Stimulated activated naive CD8-positive, alpha-beta T cell treated with anti-CD3 and anti-CD28 coated beads, Interleukin-15, amount 100 ng/mL, for 72 hours (primary cell): Measurements from ENCODE around the gene TAF11L3.
"Not testable (repeated sequence)": the region's sequence is repeated elsewhere in the genome, so short reads cannot be mapped to it uniquely, and the experiment has no call there.

ENCODE experiments used
- ATAC-seq: fragments of 150-1000 bp; cut with Tn5 transposase; 2 replicates; pipeline ENCODE4 v1.10.0; 2021; ENCODE audit warnings: mild to moderate bottlenecking, moderate library complexity
- DNase-seq, 2 donors: peaks; one replicate each; pipeline ENCODE4 v3.0.0; 2021 to 2022
- H3K27ac Mint-ChIP-seq, 2 donors: one replicate each; pipeline ENCODE4 v1.8.0; 2022; ENCODE audit warnings: mild to moderate bottlenecking in 2 of 2, mixed read lengths in 2 of 2, moderate library complexity in 2 of 2
- H3K27me3 Mint-ChIP-seq: one replicate; pipeline ENCODE4 v1.8.0; 2022; ENCODE audit warnings: mixed read lengths
- H3K4me1 Mint-ChIP-seq: one replicate; pipeline ENCODE4 v1.8.0; 2022; ENCODE audit warnings: mild to moderate bottlenecking, mixed read lengths
- H3K4me3 Mint-ChIP-seq, 2 donors: one replicate each; pipeline ENCODE4 v1.8.0; 2022; ENCODE audit warnings: mild to moderate bottlenecking in 2 of 2, mixed read lengths in 2 of 2, moderate library complexity in 1 of 2
- H3K9me3 Mint-ChIP-seq, 2 donors: one replicate each; pipeline ENCODE4 v1.8.0; 2022; ENCODE audit warnings: mixed read lengths in 2 of 2

The TAF11L3 gene

DNA sequence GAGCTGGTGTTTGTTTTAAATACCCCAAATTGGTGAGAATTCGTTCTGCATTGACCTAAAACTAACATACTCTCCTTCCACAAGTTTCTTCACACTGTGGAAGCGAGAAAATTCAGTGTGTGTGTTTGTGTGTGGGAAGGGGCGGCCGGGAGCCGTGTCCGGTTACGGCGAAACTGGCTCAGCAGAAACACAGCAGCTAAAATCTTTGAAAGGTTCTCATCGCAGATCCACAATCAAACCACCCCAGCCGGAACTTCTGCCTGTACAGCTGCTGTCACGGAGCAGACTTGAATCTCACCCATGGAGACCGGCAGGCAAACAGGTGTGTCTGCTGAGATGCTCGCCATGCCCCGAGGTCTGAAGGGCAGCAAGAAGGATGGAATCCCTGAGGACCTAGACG lies at the start of gene TAF11L3:
TSS of gene TAF11L3 (plus strand) at position 301 of the 400 bp plus-strand sequence.
- ATAC-seq, H3K4me1 Mint-ChIP-seq, DNase-seq, H3K27ac Mint-ChIP-seq, H3K4me3 Mint-ChIP-seq, H3K27me3 Mint-ChIP-seq, H3K9me3 Mint-ChIP-seq: not testable (repeated sequence)

DNA sequence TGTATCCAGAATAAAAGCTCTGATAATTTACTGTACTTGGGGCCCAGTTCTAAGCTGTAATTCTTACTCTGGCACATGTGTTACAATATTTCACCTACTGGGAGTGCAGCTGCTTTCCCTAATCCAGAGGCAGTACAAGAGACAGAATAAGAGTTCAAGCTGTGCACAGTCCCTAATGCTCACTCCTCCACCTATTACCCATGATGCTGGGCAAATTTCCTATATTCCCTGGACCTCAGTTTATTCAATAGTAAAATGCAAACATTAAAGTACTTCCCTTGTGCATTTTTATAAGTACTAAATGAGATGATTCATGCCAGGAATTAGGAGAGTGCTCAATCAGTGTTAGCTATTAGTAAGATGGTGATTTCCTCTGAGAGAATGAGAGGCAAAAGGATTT lies 48.1 kb upstream of the TAF11L3 start:
- H3K27ac Mint-ChIP-seq, result no peak overlapping the region
- ATAC-seq (no peak), DNase-seq (no peak)
- no peak overlapping the region for H3K4me3 Mint-ChIP-seq
- H3K27me3 Mint-ChIP-seq, result no peaks in the 10 kb centered on the region
- H3K4me1 Mint-ChIP-seq, result no peaks in the 10 kb centered on the region
- H3K9me3 Mint-ChIP-seq, result no peaks in the 10 kb centered on the region

DNA sequence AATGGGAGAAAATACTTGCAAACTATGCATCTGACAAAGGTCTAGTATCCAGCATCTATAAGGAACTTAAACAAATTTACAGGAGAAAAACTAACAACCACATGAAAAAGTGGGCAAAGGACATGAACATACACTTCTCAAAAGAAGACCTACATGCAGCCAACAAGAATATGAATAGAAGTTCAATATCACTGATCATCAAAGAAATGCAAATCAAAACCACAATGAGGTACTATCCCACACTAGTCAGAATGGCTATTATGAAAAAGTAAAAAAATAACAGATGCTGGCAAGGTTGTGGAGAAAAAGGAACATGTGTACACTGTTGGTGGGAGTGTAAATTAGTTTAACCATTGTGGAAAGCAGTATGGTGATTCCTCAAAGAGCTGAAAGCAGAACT lies 43.1 kb upstream of the TAF11L3 start:
- H3K4me3 Mint-ChIP-seq, ATAC-seq, H3K27ac Mint-ChIP-seq, H3K4me1 Mint-ChIP-seq, DNase-seq, H3K9me3 Mint-ChIP-seq, H3K27me3 Mint-ChIP-seq: not testable (repeated sequence)

DNA sequence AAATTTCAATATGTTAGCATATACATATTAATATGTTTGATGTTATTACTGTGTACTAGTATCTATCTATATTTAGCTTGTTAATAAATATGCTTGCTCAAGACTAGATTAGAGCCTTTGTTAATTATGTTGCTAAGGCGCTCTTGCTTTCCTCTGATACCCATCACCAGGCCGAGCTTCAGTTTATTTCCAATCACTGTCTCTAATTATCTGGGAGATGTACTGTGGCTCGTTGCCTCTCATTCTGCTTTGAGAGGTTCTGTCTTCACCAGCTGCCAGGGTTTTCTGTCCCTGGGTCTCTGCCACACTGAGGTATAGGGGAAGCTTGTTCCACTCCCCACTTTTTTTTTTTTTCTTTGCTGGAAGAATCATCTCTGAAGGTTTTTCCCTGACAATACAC lies 41.1 kb upstream of the TAF11L3 start:
- Mint-ChIP-seq H3K27ac (no peak overlapping the region), H3K27me3 (no peaks in the 10 kb centered on the region), H3K4me3 (no peak overlapping the region)

GRCh38 chr5:17477573-17478265 lies 40.4 kb upstream of the TAF11L3 start:
- no peaks in the 10 kb centered on the region for H3K9me3 Mint-ChIP-seq
- no peak overlapping the region for H3K4me3 Mint-ChIP-seq
- ATAC-seq (no peak), DNase-seq (no peak)
- no peaks in the 10 kb centered on the region for H3K4me1 Mint-ChIP-seq
- H3K27ac Mint-ChIP-seq, result no peak overlapping the region
- no peaks in the 10 kb centered on the region for H3K27me3 Mint-ChIP-seq

More for the DNA sequence above, 41.1 kb upstream of the TAF11L3 start:
- Mint-ChIP-seq H3K4me1 (no peaks in the 10 kb centered on the region), H3K9me3 (no peaks in the 10 kb centered on the region)
- DNase-seq (no peak), ATAC-seq (no peak)

DNA sequence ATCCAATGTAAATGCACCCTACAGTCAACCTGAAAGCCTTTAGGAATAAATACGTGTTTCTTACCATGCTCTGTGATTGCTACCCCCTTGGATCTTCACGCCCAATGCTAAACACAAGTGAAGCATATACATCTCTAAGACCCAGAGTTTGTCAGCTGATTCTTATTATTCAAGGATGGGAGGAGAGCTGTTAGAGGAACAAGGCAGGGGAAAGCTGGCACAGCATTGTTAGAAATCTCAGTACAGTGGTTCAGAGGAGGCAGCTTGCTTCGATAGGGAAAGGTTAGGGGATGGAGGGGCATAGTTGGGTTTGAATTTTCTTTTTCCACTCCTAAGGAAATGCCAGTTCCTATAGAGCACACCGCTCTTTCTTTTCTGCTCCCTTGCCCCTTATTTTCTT lies 36.8 kb upstream of the TAF11L3 start:
- no peak for DNase-seq
- no peak overlapping the region for H3K27ac Mint-ChIP-seq
- ATAC-seq, result no peak
- no peaks in the 10 kb centered on the region for H3K27me3 Mint-ChIP-seq
- H3K4me1 Mint-ChIP-seq, result no peaks in the 10 kb centered on the region
- H3K4me3 Mint-ChIP-seq, result no peak overlapping the region
- H3K9me3 Mint-ChIP-seq, result peaks cover 0 to 7% of the 10 kb centered on the region in 2 donors

- no peak for DNase-seq
- H3K27me3 Mint-ChIP-seq, result no peaks in the 10 kb centered on the region
- H3K4me3 Mint-ChIP-seq, result no peak overlapping the region
Measured at GRCh38 chr5:17482790-17483189, 35.4 kb upstream of the TAF11L3 start.

GRCh38 chr5:17486464-17487173 lies 31.5 kb upstream of the TAF11L3 start:
- H3K9me3 Mint-ChIP-seq, H3K4me3 Mint-ChIP-seq, H3K27ac Mint-ChIP-seq, ATAC-seq, H3K4me1 Mint-ChIP-seq, DNase-seq, H3K27me3 Mint-ChIP-seq: not testable (repeated sequence)

More at GRCh38 chr5:17482790-17483189, 35.4 kb upstream of the TAF11L3 start:
- H3K9me3 Mint-ChIP-seq, result peaks cover 0 to 9% of the 10 kb centered on the region in 2 donors
- H3K4me1 Mint-ChIP-seq, result no peaks in the 10 kb centered on the region
- ATAC-seq, result no peak
- no peak overlapping the region for H3K27ac Mint-ChIP-seq

DNA sequence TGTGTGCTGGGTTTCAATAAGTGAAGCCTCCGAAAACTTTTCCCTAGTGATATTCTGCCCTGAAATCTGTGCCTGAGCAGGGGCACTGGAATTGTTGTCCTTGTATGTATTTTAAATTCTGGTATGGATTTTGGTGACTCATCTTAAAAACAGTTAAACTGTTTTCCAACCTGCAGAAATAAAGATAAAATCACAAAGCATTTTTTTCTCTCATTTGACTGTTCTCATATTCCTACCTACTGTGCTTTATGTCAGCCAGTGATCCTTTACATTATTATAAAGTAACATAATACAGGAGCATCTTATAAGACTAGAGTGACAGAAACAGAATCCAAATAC lies 31.0 kb upstream of the TAF11L3 start:
- Mint-ChIP-seq H3K4me1 (no peaks in the 10 kb centered on the region), H3K4me3 (no peak overlapping the region), H3K27me3 (no peaks in the 10 kb centered on the region), H3K9me3 (peaks cover 0 to 12% of the 10 kb centered on the region in 2 donors), H3K27ac (no peak overlapping the region)
- ATAC-seq (no peak), DNase-seq (no peak)

DNA sequence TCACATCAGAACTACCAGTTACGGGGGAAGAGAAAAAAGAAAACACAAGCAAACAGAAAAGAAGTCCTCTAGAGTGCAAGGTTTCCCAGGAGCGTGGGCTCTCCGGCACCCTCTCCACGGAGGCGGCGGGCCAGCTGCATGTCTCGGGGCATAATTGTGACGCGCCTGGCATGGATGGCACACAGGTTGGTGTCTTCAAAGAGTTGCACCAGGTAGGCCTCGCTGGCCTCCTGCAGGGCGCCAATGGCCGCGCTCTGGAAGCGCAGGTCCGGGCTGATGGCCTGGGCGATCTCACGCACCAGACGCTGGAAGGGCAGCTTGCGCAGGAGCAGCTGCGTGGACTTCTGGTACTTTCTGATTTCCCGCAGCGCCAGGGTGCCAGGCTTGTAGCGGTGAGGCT lies 26.9 kb upstream of the TAF11L3 start:
- not testable (repeated sequence) for H3K4me3 Mint-ChIP-seq, H3K27me3 Mint-ChIP-seq, H3K4me1 Mint-ChIP-seq, DNase-seq, ATAC-seq, H3K27ac Mint-ChIP-seq
- H3K9me3 Mint-ChIP-seq, result peaks cover 7 to 15% of the 10 kb centered on the region in 2 donors

- Mint-ChIP-seq H3K9me3 (peaks cover 7 to 13% of the 10 kb centered on the region in 2 donors), H3K27ac (no peak overlapping the region), H3K4me3 (no peak overlapping the region), H3K4me1 (no peaks in the 10 kb centered on the region), H3K27me3 (no peaks in the 10 kb centered on the region)
- ATAC-seq (no peak), DNase-seq (no peak)
Measured at GRCh38 chr5:17492770-17493169, 25.4 kb upstream of the TAF11L3 start.

GRCh38 chr5:17497446-17497845 lies 20.7 kb upstream of the TAF11L3 start:
- H3K4me1 Mint-ChIP-seq, result no peaks in the 10 kb centered on the region
- H3K4me3 Mint-ChIP-seq, result no peak overlapping the region
- H3K27me3 Mint-ChIP-seq, result no peaks in the 10 kb centered on the region
- ATAC-seq, result no peak
- DNase-seq, result no peak
- H3K9me3 Mint-ChIP-seq, result peaks cover 10 to 18% of the 10 kb centered on the region in 2 donors
- H3K27ac Mint-ChIP-seq, result no peak overlapping the region

GRCh38 chr5:17497931-17498330 lies 20.2 kb upstream of the TAF11L3 start, which contains the start of gene TAF11L2:
Gene TAF11L2, plus strand, starts transcription at chr5:17498231.
- H3K4me1 Mint-ChIP-seq, H3K4me3 Mint-ChIP-seq, DNase-seq, H3K27ac Mint-ChIP-seq, H3K27me3 Mint-ChIP-seq, ATAC-seq: not testable (repeated sequence)
- H3K9me3 Mint-ChIP-seq, result peaks cover 5 to 13% of the 10 kb centered on the region in 2 donors

DNA sequence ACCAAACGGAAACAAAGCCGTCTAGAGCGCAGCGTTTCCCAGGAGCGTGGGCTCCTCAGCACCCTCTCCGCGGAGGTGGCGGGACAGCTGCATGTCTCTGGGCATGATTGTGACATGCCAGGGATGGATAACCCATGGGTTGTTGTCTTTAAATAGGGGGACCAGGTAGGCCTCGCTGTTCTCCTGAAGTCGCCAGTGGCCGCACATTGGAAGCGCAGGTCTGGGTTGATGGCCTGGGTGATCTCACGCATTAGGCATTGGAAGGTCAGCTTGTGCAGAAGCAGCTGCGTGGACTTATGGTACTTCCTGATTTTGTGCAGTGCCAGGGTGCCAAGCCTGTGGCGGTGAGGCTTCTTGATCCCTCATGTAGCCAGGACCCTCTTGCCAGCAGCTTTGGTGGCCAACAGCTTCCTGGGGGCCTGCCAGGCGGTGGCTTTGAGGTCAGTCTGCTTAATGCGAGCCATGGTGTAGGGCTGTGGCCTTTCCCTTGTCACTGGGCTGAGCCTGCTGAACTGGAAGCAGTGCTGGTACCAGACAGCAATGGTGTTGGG lies 6.3 kb upstream of the TAF11L3 start:
- Mint-ChIP-seq H3K27me3 (no peaks in the 10 kb centered on the region), H3K4me1 (no peaks in the 10 kb centered on the region), H3K27ac (no peak overlapping the region), H3K4me3 (no peak overlapping the region), H3K9me3 (peaks cover 0 to 6% of the 10 kb centered on the region in 2 donors)
- DNase-seq (no peak), ATAC-seq (no peak)

GRCh38 chr5:17517526-17517925 lies 641 bp upstream of the TAF11L3 start:
- DNase-seq, result peak in 1 of 2 donors; percentile 14
- not testable (repeated sequence) for H3K4me1 Mint-ChIP-seq, ATAC-seq

DNA sequence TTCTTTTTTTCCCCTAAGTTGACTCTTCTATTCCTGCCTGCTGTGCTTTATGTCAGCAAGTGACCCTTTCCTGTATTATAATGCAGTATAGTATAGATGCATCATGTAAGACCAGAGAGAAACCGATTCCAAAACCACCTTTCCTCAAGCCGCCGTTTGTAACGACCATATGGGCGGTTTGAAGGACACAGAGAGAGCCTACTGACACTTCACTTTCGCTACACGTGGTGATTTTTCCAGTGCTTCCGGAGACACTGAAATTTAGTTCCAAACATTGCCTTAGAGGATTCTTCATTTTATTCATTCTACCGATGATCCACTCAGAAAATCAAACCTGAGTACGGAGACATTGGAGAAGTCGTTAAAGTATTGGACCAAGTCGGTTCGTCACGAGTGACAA lies 1.3 kb downstream of the TAF11L3 start:
- not testable (repeated sequence) for H3K4me1 Mint-ChIP-seq, H3K27me3 Mint-ChIP-seq, H3K4me3 Mint-ChIP-seq, H3K27ac Mint-ChIP-seq, H3K9me3 Mint-ChIP-seq, DNase-seq, ATAC-seq

More at GRCh38 chr5:17517526-17517925, 641 bp upstream of the TAF11L3 start:
- H3K27me3 Mint-ChIP-seq, H3K9me3 Mint-ChIP-seq, H3K4me3 Mint-ChIP-seq, H3K27ac Mint-ChIP-seq: not testable (repeated sequence)
